Activated T-helper 1 cell treated with Interleukin-2 at 50 U/mL for 16 hours (primary cell): Measurements from ENCODE around the gene ZFP69.
"Not testable (repeated sequence)": the region's sequence is repeated elsewhere in the genome, so short reads cannot be mapped to it uniquely, and the experiment has no call there.

Experiments used
- DNase-seq: peaks from one replicate; pipeline ENCODE4 v3.0.0-alpha.2; 2020; ENCODE audit warnings: low read depth

Gene ZFP69

GRCh38 chr1:40476924-40477677 lies at the start of gene ZFP69:
TSS of gene ZFP69 (plus strand) at chr1:40477290. CDS start at chr1:40479362, 2,072 bp downstream.
- peak; percentile 54 for DNase-seq

GRCh38 chr1:40431385-40431784 lies 45.7 kb upstream of the ZFP69 start:
- DNase-seq, result no peak

- no peak for DNase-seq
Observed at GRCh38 chr1:40432644-40433390, 44.3 kb upstream of the ZFP69 start.

- DNase-seq, result no peak
Observed at GRCh38 chr1:40435471-40435870, 41.6 kb upstream of the ZFP69 start.

- no peak for DNase-seq
Observed at GRCh38 chr1:40435876-40436275, 41.2 kb upstream of the ZFP69 start.

- no peak for DNase-seq
Observed at GRCh38 chr1:40438391-40439015, 38.6 kb upstream of the ZFP69 start.

GRCh38 chr1:40439247-40439646 lies 37.8 kb upstream of the ZFP69 start:
- DNase-seq, result no peak

GRCh38 chr1:40449684-40450494 lies 27.2 kb upstream of the ZFP69 start, which contains the start of gene ZFP69B:
TSS of gene ZFP69B (plus strand) at chr1:40450476. CDS start at chr1:40450962, 486 bp downstream.
- DNase-seq, result peak; percentile 80

GRCh38 chr1:40450495-40451237 lies 26.4 kb upstream of the ZFP69 start:
- DNase-seq, result peak; percentile 65

- no peak for DNase-seq
Observed at GRCh38 chr1:40451238-40451585, 25.9 kb upstream of the ZFP69 start.

- no peak for DNase-seq
Observed at GRCh38 chr1:40454873-40455272, 22.2 kb upstream of the ZFP69 start.

- no peak for DNase-seq
Observed at GRCh38 chr1:40462956-40463590, 14.0 kb upstream of the ZFP69 start.

GRCh38 chr1:40469327-40469726 lies 7.8 kb upstream of the ZFP69 start:
- DNase-seq, result no peak

- no peak for DNase-seq
Observed at GRCh38 chr1:40475268-40475667, 1.8 kb upstream of the ZFP69 start.

GRCh38 chr1:40477678-40478053 lies 576 bp downstream of the ZFP69 start:
- no peak for DNase-seq

- DNase-seq, result no peak
Observed at GRCh38 chr1:40478276-40478675, 1.2 kb downstream of the ZFP69 start.

- DNase-seq, result no peak
Observed at GRCh38 chr1:40479156-40479555, 2.1 kb downstream of the ZFP69 start.

- DNase-seq, result no peak
Observed at GRCh38 chr1:40495315-40495903, 18.3 kb downstream of the ZFP69 start.

- not testable (repeated sequence) for DNase-seq
Observed at GRCh38 chr1:40502651-40503050, 25.6 kb downstream of the ZFP69 start.

GRCh38 chr1:40507973-40508372 lies 30.9 kb downstream of the ZFP69 start:
- no peak for DNase-seq
